ENCODE results near the gene KRT78.

KRT78 gene

GRCh38 chr12:52838609-52839435, 10.0 kb downstream of the KRT78 start:
- DNase-seq: no peak

GRCh38 chr12:52837781-52838608, 10.8 kb downstream of the KRT78 start:
- no peak for DNase-seq

- DNase-seq: no peak
These were observed 11.4 kb downstream of the KRT78 start for GRCh38 chr12:52837413-52837741.

- DNase-seq: no peak
These were observed 12.0 kb downstream of the KRT78 start for GRCh38 chr12:52836491-52837412.

- peak; percentile 40 for DNase-seq
These were observed 12.7 kb downstream of the KRT78 start for GRCh38 chr12:52836042-52836466.

- no peak for DNase-seq
These were observed 13.3 kb downstream of the KRT78 start for GRCh38 chr12:52835271-52836041.

GRCh38 chr12:52834727-52835001, 14.1 kb downstream of the KRT78 start:
- no peak for DNase-seq

GRCh38 chr12:52833922-52834726, 14.7 kb downstream of the KRT78 start, which contains the start of gene KRT79:
KRT79 (minus strand) TSS chr12:52834311; CDS start chr12:52834260, 51 bp downstream.
- no peak for DNase-seq

GRCh38 chr12:52832985-52833905, 15.5 kb downstream of the KRT78 start:
- DNase-seq: no peak

GRCh38 chr12:52832451-52832850, 16.3 kb downstream of the KRT78 start:
- no peak for DNase-seq

- DNase-seq: no peak
These were observed 17.5 kb downstream of the KRT78 start for GRCh38 chr12:52831251-52831650.

GRCh38 chr12:52829986-52830770, 18.6 kb downstream of the KRT78 start:
- DNase-seq: no peak

GRCh38 chr12:52828591-52829021, 20.2 kb downstream of the KRT78 start:
- no peak for DNase-seq

GRCh38 chr12:52828156-52828555, 20.6 kb downstream of the KRT78 start:
- no peak for DNase-seq

- no peak for DNase-seq
These were observed 21.2 kb downstream of the KRT78 start for GRCh38 chr12:52827499-52828090.

- DNase-seq: no peak
These were observed 21.9 kb downstream of the KRT78 start for GRCh38 chr12:52826611-52827498.

- no peak for DNase-seq
These were observed 22.8 kb downstream of the KRT78 start for GRCh38 chr12:52825961-52826360.

Measured in activated CD4-positive, alpha-beta T cell treated with anti-CD3 and anti-CD28 coated beads, Interleukin-2, Interleukin-6, amounts not matched to agents 100 ng/mL and 50 ng/mL, durations not matched to agents 16 hours and 8 hours (primary cell).